GM12878 (cell line): ENCODE measurements around the gene MYO18B.

ENCODE experiments used
- EZH2 ChIP-seq: IDR thresholded peaks from 2 replicates; pipeline ENCODE4 v1.6.1; 2012; ENCODE audit warnings: low read depth, mild to moderate bottlenecking, control low read depth, inconsistent platforms, low read length, borderline replicate concordance; ENCODE audit not compliant: control insufficient read depth
- TCF12 ChIP-seq: IDR thresholded peaks from 2 replicates; pipeline ENCODE4 v1.6.1; 2011; ENCODE audit warnings: low read depth, mild to moderate bottlenecking, low read length

DNA sequence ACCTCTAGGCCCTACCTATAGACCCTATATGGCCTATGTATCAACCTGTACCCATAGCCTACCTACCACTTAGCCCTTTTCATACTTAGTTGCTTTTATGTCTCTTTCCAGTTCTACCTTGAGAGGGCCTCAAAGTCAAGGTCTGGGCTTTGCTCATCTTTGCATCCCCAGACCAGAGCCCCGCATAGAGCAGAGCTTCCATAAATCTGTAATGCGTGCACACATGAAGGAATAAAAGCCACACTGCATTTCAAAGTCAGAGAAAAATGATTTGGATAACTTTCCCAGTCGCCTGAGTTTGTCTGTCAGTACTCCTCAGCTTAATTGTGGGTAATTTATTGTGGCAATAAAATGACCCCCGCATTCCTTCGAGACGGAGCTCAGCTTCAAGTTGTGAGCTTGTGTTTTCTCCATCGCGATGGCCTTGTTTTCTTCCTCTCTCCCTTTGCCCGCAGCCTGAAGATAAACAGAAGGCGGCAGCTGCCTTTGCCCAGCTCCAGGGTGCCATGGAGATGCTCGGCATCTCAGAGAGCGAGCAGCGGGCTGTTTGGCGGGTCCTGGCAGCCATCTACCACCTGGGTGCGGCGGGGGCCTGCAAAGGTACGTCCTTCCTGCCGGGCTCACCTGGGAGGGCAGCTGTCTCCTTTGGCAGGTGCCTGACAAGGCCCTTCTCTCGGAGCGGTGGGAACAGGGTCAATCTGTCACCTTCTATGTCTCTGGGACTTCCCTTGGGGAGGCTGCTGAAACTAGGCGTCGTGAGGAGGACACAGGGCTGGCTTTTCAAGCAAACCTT is 55.7 kb downstream of the MYO18B start:
- TF ChIP-seq EZH2: no peak
- no peak for TF ChIP-seq TCF12
